ENCODE data around the gene APBB1IP. TPM values are rescaled to one million over a fixed set of nuclear protein-coding genes. Genes with fewer than 3 reads are reported as not detected.
"Not testable (repeated sequence)": the region's sequence is repeated elsewhere in the genome, so short reads cannot be mapped to it uniquely, and the experiment has no call there.

The APBB1IP gene
- 0.12 and 0.48 TPM in 2 replicates for total RNA-seq (ENCODE audit: low replicate concordance)
- long read RNA-seq = 0 reads

DNA sequence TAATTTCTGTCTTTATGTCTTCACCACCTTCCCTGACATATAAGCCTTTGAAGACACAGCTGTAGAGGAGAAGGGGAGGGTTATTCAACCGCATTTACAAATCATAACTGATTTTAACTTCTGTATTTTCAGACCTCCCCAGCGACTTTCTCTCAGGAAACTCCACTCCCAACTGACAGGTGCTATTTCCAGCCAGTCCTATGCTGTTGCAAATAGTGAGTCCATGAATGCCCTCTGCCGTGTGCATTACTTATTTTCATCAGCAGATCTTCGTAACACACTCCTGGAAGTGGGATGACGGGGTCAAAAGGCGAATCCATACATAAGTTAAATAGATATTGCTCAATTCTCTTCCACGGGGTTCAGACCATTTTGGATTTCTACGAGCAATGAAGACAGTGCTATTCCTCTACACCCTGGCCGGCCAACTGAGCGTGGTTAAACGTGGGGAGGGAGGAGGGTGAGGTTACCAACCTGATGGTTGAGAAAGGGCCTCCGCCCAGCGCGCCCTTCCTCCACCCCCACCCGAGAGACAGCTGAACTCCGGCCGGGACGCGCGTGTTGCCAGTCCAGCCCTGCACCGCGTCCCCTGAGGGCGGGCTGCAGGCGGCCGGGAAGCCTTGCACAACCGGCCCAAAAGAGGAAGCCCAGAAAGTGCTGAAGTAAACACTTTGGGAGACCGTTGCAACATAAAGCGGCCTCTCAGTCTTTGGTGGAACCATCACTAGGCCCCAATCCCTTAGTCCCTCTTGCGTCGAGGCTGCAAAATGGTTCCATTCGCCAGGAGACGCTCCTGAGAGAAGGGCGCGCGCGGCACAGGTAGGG lies at the start of gene APBB1IP:
APBB1IP (plus strand) TSS at position 705 of the 825 bp plus-strand sequence. CDS start 53,986 bp downstream, outside the sequence.
- no peak within 1 kb of the TSS for H3K27ac Mint-ChIP-seq
- TF ChIP-seq, protein P1, sequence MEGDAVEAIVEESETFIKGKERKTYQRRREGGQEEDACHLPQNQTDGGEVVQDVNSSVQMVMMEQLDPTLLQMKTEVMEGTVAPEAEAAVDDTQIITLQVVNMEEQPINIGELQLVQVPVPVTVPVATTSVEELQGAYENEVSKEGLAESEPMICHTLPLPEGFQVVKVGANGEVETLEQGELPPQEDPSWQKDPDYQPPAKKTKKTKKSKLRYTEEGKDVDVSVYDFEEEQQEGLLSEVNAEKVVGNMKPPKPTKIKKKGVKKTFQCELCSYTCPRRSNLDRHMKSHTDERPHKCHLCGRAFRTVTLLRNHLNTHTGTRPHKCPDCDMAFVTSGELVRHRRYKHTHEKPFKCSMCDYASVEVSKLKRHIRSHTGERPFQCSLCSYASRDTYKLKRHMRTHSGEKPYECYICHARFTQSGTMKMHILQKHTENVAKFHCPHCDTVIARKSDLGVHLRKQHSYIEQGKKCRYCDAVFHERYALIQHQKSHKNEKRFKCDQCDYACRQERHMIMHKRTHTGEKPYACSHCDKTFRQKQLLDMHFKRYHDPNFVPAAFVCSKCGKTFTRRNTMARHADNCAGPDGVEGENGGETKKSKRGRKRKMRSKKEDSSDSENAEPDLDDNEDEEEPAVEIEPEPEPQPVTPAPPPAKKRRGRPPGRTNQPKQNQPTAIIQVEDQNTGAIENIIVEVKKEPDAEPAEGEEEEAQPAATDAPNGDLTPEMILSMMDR (conservative IDR thresholded peaks at IDR 0.05) = no peak
- H3K9me3 Mint-ChIP-seq = no peaks in the 10 kb centered on the region
- no peaks in the 10 kb centered on the region for H3K36me3 Mint-ChIP-seq
- peak; percentile 67 for DNase-seq (ENCODE audit: extremely low spot score, unreplicated experiment)
- H3K27me3 Mint-ChIP-seq = peaks cover 34% of the 10 kb centered on the region
- H3K4me3 Mint-ChIP-seq = peak within 1 kb of the TSS; percentile 18
- H3K4me1 Mint-ChIP-seq (ENCODE audit: unreplicated experiment) = no peaks in the 10 kb centered on the region

DNA sequence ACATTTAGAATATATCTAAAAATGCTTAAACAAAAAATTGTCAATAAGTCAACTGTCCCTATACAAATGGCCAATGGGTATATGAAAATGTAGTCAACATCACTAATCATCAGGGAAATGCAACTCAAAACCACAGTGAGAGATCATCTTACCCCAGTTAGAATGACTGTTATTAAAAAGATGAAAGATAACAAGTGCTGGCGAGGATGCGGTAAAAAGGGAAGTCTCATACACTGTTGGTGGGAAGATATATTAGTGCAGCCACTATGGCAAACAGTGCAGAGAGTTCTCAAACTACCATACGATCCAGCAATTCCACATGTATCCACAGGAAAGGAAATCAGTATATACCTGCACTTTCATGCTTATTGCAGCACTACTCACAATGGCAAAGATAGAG lies 48.6 kb upstream of the APBB1IP start:
- Mint-ChIP-seq H3K4me1 (ENCODE audit: unreplicated experiment) (no peaks in the 10 kb centered on the region), H3K36me3 (no peaks in the 10 kb centered on the region), H3K27me3 (peaks cover 33% of the 10 kb centered on the region), H3K9me3 (no peaks in the 10 kb centered on the region), H3K4me3 (no peak overlapping the region), H3K27ac (no peak overlapping the region)
- no peak for DNase-seq (ENCODE audit: extremely low spot score, unreplicated experiment)
- TF ChIP-seq, protein P1 (conservative IDR thresholded peaks at IDR 0.05) = no peak

DNA sequence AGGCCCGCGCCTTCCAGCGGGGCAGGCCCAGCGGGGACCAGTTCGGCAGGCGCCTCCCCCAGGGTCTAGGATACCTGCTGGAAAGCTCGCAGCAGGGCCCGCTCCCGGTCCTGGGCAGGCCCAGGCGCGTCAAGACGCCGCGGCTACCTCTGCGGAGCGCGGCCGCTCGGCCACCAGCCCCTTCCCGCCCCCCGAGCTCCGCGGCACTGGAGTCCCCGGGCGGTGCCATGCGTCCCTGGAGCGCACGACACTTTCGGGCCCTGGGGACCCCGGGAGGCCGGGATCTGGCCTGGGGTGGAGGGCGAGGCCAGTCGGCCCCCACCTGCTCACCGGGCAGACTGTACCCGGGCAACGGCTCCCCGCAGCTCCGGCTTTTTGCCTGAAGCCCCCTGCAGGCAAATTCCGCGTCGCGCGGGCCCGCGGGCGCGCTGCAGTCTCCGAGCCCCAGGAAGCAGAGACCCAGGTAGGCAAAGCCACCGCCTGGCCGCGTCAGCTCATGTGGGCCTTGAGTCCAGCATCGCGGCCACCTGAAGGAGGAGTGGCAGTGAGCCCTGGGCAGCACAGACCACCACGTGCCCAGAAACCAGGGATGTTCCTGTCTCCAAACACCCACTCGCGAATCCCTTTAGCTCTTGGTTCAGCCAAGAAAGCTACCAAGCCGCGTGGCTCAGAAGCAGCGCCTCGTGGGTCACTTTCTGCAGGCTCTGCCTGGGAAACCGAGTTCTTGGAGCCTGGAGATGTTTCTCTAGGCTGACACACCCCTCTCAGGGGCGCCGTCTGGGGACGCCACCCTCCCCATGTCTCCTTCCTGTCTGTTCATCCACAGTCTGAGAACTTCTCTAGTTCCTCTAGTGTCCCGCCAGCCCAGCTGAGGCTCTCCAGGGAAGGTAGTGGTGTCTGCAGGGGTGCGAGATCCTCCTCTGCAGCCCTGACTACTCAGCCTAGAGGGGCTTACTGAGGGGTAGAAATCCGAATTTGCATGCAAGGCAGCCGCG lies 46.1 kb upstream of the APBB1IP start:
- TF ChIP-seq, protein P1 (conservative IDR thresholded peaks at IDR 0.05) = no peak
- Mint-ChIP-seq H3K4me3 (no peak overlapping the region), H3K27ac (no peak overlapping the region), H3K36me3 (no peaks in the 10 kb centered on the region), H3K27me3 (peaks cover 37% of the 10 kb centered on the region), H3K9me3 (no peaks in the 10 kb centered on the region), H3K4me1 (ENCODE audit: unreplicated experiment) (no peaks in the 10 kb centered on the region)
- no peak for DNase-seq (ENCODE audit: extremely low spot score, unreplicated experiment)

GRCh38 chr10:26398353-26398752 lies 39.8 kb upstream of the APBB1IP start:
- H3K4me1 Mint-ChIP-seq (ENCODE audit: unreplicated experiment); H3K4me3 Mint-ChIP-seq; H3K9me3 Mint-ChIP-seq; H3K27ac Mint-ChIP-seq; H3K36me3 Mint-ChIP-seq; DNase-seq (ENCODE audit: extremely low spot score, unreplicated experiment): not testable (repeated sequence)
- H3K27me3 Mint-ChIP-seq = peaks cover 26% of the 10 kb centered on the region

GRCh38 chr10:26407406-26407969 lies 30.7 kb upstream of the APBB1IP start:
- TF ChIP-seq, protein P1 (conservative IDR thresholded peaks at IDR 0.05) = no peak
- H3K27ac Mint-ChIP-seq = no peak overlapping the region

More at GRCh38 chr10:26407406-26407969, 30.7 kb upstream of the APBB1IP start:
- H3K36me3 Mint-ChIP-seq = no peaks in the 10 kb centered on the region
- DNase-seq (ENCODE audit: extremely low spot score, unreplicated experiment) = no peak
- H3K4me3 Mint-ChIP-seq = no peak overlapping the region
- H3K27me3 Mint-ChIP-seq = peaks cover 2% of the 10 kb centered on the region
- peaks cover 5% of the 10 kb centered on the region for H3K4me1 Mint-ChIP-seq (ENCODE audit: unreplicated experiment)
- peaks cover 5% of the 10 kb centered on the region for H3K9me3 Mint-ChIP-seq
